Measurements from ENCODE around the gene FOXD3.

The FOXD3 gene

GRCh38 chr1:63277195-63278192 lies 44.9 kb upstream of the FOXD3 start:
- H3K4me3 ChIP-seq (ENCODE audit: low read depth, low read length), result no peak overlapping the region
- CTCF ChIA-PET, result no interaction called here
- no peak for DNase-seq (ENCODE audit: low read depth, low spot score)
- TF ChIP-seq CTCF (IDR thresholded peaks at IDR 0.05; ENCODE audit: insufficient read depth, low read length, missing control alignments), result no peak
- POLR2A ChIA-PET, result no interaction called here

- no peak for DNase-seq (ENCODE audit: low read depth, low spot score)
- CTCF ChIA-PET, result interaction anchor here (0.9 kb wide), 1 partner anchor 9 kb away, joined by 3 read pairs; no protein-coding TSS in a partner anchor
- no peak for TF ChIP-seq CTCF (IDR thresholded peaks at IDR 0.05; ENCODE audit: insufficient read depth, low read length, missing control alignments)
- no peak overlapping the region for H3K4me3 ChIP-seq (ENCODE audit: low read depth, low read length)
- POLR2A ChIA-PET, result no interaction called here
Observed at GRCh38 chr1:63281753-63282152, 40.6 kb upstream of the FOXD3 start.

GRCh38 chr1:63289135-63289534 lies 33.2 kb upstream of the FOXD3 start:
- CTCF ChIA-PET, result no interaction called here
- no peak for TF ChIP-seq CTCF (IDR thresholded peaks at IDR 0.05; ENCODE audit: insufficient read depth, low read length, missing control alignments)
- no peak for DNase-seq (ENCODE audit: low read depth, low spot score)
- POLR2A ChIA-PET, result no interaction called here
- H3K4me3 ChIP-seq (ENCODE audit: low read depth, low read length), result no peak overlapping the region

GRCh38 chr1:63294803-63295594 lies 27.4 kb upstream of the FOXD3 start:
- ChIA-PET CTCF (interaction anchor here (2.2 kb wide), 1 partner anchor 32 kb away, joined by 5 read pairs; no protein-coding TSS in a partner anchor), POLR2A (no interaction called here)
- TF ChIP-seq CTCF (IDR thresholded peaks at IDR 0.05; ENCODE audit: insufficient read depth, low read length, missing control alignments), result no peak
- no peak for DNase-seq (ENCODE audit: low read depth, low spot score)
- no peak overlapping the region for H3K4me3 ChIP-seq (ENCODE audit: low read depth, low read length)

- no peak for DNase-seq (ENCODE audit: low read depth, low spot score)
- no peak overlapping the region for H3K4me3 ChIP-seq (ENCODE audit: low read depth, low read length)
- POLR2A ChIA-PET, result no interaction called here
- no peak for TF ChIP-seq CTCF (IDR thresholded peaks at IDR 0.05; ENCODE audit: insufficient read depth, low read length, missing control alignments)
- CTCF ChIA-PET, result no interaction called here
Observed at GRCh38 chr1:63304410-63304809, 18.0 kb upstream of the FOXD3 start.

- no peak overlapping the region for H3K4me3 ChIP-seq (ENCODE audit: low read depth, low read length)
- DNase-seq (ENCODE audit: low read depth, low spot score), result no peak
- no peak for TF ChIP-seq CTCF (IDR thresholded peaks at IDR 0.05; ENCODE audit: insufficient read depth, low read length, missing control alignments)
- CTCF ChIA-PET, result no interaction called here
- POLR2A ChIA-PET, result no interaction called here
Observed at GRCh38 chr1:63305043-63305442, 17.3 kb upstream of the FOXD3 start.
